Measurements from ENCODE around the gene XRCC6. TPM values are rescaled to one million over a fixed set of nuclear protein-coding genes. Genes with fewer than 3 reads are reported as not detected.

Gene XRCC6
- total RNA-seq, 1 donor from 2014 or later = 546 TPM

GRCh38 chr22:41709341-41709740 is 88.2 kb downstream of the XRCC6 start:
- Histone ChIP-seq H3K27me3 (peaks cover 3% of the 10 kb centered on the region), H3K4me1 (no peaks in the 10 kb centered on the region), H3K4me2 (no peak overlapping the region), H3K9ac (no peak overlapping the region), H3K79me2 (ENCODE audit: low read depth) (no peaks in the 10 kb centered on the region), H4K20me1 (ENCODE audit: low read depth) (no peaks in the 10 kb centered on the region), H3K9me3 (ENCODE audit: low read depth) (no peaks in the 10 kb centered on the region), H3K36me3 (no peaks in the 10 kb centered on the region), H3K4me3 (no peak overlapping the region), H3K27ac (no peak overlapping the region), H2AFZ (replicated peaks) (no peak overlapping the region), H3F3A (ENCODE audit: low read depth) (no peaks in the 10 kb centered on the region)
- peaks cover 2% of the 10 kb centered on the region for H3K4me1 Mint-ChIP-seq
- no peaks in the 10 kb centered on the region for H3K36me3 Mint-ChIP-seq
- H3K27me3 Mint-ChIP-seq (ENCODE audit: insufficient read depth, low read depth) = peaks cover 5% of the 10 kb centered on the region
- no peak overlapping the region for H3K4me3 Mint-ChIP-seq
- no peak for DNase-seq (ENCODE audit: low spot score)
- TF ChIP-seq, protein P1, sequence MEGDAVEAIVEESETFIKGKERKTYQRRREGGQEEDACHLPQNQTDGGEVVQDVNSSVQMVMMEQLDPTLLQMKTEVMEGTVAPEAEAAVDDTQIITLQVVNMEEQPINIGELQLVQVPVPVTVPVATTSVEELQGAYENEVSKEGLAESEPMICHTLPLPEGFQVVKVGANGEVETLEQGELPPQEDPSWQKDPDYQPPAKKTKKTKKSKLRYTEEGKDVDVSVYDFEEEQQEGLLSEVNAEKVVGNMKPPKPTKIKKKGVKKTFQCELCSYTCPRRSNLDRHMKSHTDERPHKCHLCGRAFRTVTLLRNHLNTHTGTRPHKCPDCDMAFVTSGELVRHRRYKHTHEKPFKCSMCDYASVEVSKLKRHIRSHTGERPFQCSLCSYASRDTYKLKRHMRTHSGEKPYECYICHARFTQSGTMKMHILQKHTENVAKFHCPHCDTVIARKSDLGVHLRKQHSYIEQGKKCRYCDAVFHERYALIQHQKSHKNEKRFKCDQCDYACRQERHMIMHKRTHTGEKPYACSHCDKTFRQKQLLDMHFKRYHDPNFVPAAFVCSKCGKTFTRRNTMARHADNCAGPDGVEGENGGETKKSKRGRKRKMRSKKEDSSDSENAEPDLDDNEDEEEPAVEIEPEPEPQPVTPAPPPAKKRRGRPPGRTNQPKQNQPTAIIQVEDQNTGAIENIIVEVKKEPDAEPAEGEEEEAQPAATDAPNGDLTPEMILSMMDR (IDR thresholded peaks at IDR 0.05) = no peak
- TF ChIP-seq EZH2 (IDR thresholded peaks at IDR 0.05) = no peak
- H3K27ac Mint-ChIP-seq = no peak overlapping the region
- H3K9me3 Mint-ChIP-seq = no peaks in the 10 kb centered on the region

- no peak for TF ChIP-seq EZH2 (IDR thresholded peaks at IDR 0.05)
- TF ChIP-seq, protein P1 (IDR thresholded peaks at IDR 0.05) = no peak
- TF ChIP-seq EZH2phosphoT487 (IDR thresholded peaks at IDR 0.05) = no peak
- no peak overlapping the region for H3K27ac Mint-ChIP-seq
- no peaks in the 10 kb centered on the region for H3K36me3 Mint-ChIP-seq
- no peaks in the 10 kb centered on the region for H3K4me1 ChIP-seq
- no peak for DNase-seq (ENCODE audit: low spot score)
- H3K79me2 ChIP-seq (ENCODE audit: low read depth) = no peaks in the 10 kb centered on the region
- no peak overlapping the region for H3K4me3 Mint-ChIP-seq
- peaks cover 3% of the 10 kb centered on the region for H3K27me3 ChIP-seq
- H2AFZ ChIP-seq (replicated peaks) = no peak overlapping the region
- no peaks in the 10 kb centered on the region for H3K27me3 Mint-ChIP-seq (ENCODE audit: insufficient read depth, low read depth)
- H3K9me3 Mint-ChIP-seq = no peaks in the 10 kb centered on the region
- H3K36me3 ChIP-seq = no peaks in the 10 kb centered on the region
- H3K9me3 ChIP-seq (ENCODE audit: low read depth) = no peaks in the 10 kb centered on the region
- H3K4me2 ChIP-seq = no peak overlapping the region
- H4K20me1 ChIP-seq (ENCODE audit: low read depth) = no peaks in the 10 kb centered on the region
- H3K9ac ChIP-seq = no peak overlapping the region
- no peak overlapping the region for H3K4me3 ChIP-seq
- no peaks in the 10 kb centered on the region for H3F3A ChIP-seq (ENCODE audit: low read depth)
- peaks cover 2% of the 10 kb centered on the region for H3K4me1 Mint-ChIP-seq
- no peak overlapping the region for H3K27ac ChIP-seq
These were observed 91.9 kb downstream of the XRCC6 start for GRCh38 chr22:41713004-41713403.

Small RNA genes within 50 kb of the gene (small RNA-seq; reads per million reads assigned to genes)
- not detected for gene HMGN2P10
- gene RF00019 = not detected
- not detected for gene RNU6-476P

Other genes starting within 250 kb of the XRCC6 start
- 11.0 and 17.2 TPM in 2 replicates for gene TEF, start 239.4 kb upstream of the XRCC6 start, total RNA-seq (ENCODE audit: low replicate concordance)
- 23.4 and 37.7 TPM in 2 replicates for gene TOB2, start 174.5 kb upstream of the XRCC6 start, total RNA-seq (ENCODE audit: low replicate concordance)
- 106 and 114 TPM in 2 replicates for gene PHF5A, start 152.6 kb upstream of the XRCC6 start, total RNA-seq (ENCODE audit: low replicate concordance)
- 36.6 and 61.8 TPM in 2 replicates for gene ACO2, start 152.2 kb upstream of the XRCC6 start, total RNA-seq (ENCODE audit: low replicate concordance)
- 15.2 and 18.7 TPM in 2 replicates for gene POLR3H, start 76.8 kb upstream of the XRCC6 start, total RNA-seq (ENCODE audit: low replicate concordance)
- gene CSDC2, start 60.3 kb upstream of the XRCC6 start, total RNA-seq (ENCODE audit: low replicate concordance) = 1.3 TPM in 1 of 2 replicates, not detected in the other
- gene PMM1, start 31.5 kb upstream of the XRCC6 start, total RNA-seq (ENCODE audit: low replicate concordance) = 9.3 and 13.5 TPM in 2 replicates
- 22.7 and 25.0 TPM in 2 replicates for gene DESI1, start 252 bp upstream of the XRCC6 start, total RNA-seq (ENCODE audit: low replicate concordance)
- 143 and 171 TPM in 2 replicates for gene SNU13, start 67.6 kb downstream of the XRCC6 start, total RNA-seq (ENCODE audit: low replicate concordance)
- 0.25 TPM in 1 of 2 replicates, not detected in the other for gene MEI1, start 78.2 kb downstream of the XRCC6 start, total RNA-seq (ENCODE audit: low replicate concordance)
- gene CCDC134, start 179.4 kb downstream of the XRCC6 start, total RNA-seq (ENCODE audit: low replicate concordance) = 8.8 and 19.7 TPM in 2 replicates
- gene SREBF2, start 211.8 kb downstream of the XRCC6 start, total RNA-seq (ENCODE audit: low replicate concordance) = 64.0 and 145 TPM in 2 replicates